Measurements from ENCODE around the gene CAPN2.
"Not testable (repeated sequence)": the region's sequence is repeated elsewhere in the genome, so short reads cannot be mapped to it uniquely, and the experiment has no call there.

The CAPN2 gene

GRCh38 chr1:223815865-223816264 is 103.5 kb downstream of the CAPN2 start:
- no peak overlapping the region for H2AFZ ChIP-seq (ENCODE audit: low read length)
- H3K27ac ChIP-seq (ENCODE audit: low read length): no peak overlapping the region
- no peaks in the 10 kb centered on the region for H3K36me3 ChIP-seq (replicated peaks; ENCODE audit: insufficient read depth, low read length)

GRCh38 chr1:223817265-223817664 is 104.9 kb downstream of the CAPN2 start:
- not testable (repeated sequence) for H3K27me3 ChIP-seq (replicated peaks; ENCODE audit: insufficient read depth, low read length)

More at GRCh38 chr1:223815865-223816264, 103.5 kb downstream of the CAPN2 start:
- H3K4me2 ChIP-seq (ENCODE audit: low read depth, low read length): no peak overlapping the region
- no peaks in the 10 kb centered on the region for H4K20me1 ChIP-seq (ENCODE audit: insufficient read depth, low read length)
- no peaks in the 10 kb centered on the region for H3K9me3 ChIP-seq (replicated peaks; ENCODE audit: insufficient read depth, low read length)
- DNase-seq: no peak
- H3K27me3 ChIP-seq (replicated peaks; ENCODE audit: insufficient read depth, low read length): no peaks in the 10 kb centered on the region
- no peak for TF ChIP-seq EZH2phosphoT487 (IDR thresholded peaks at IDR 0.05; ENCODE audit: low read length)
- no peak for TF ChIP-seq EZH2 (optimal IDR thresholded peaks at IDR 0.05; ENCODE audit: low read depth, low read length)
- TF ChIP-seq, protein P1, sequence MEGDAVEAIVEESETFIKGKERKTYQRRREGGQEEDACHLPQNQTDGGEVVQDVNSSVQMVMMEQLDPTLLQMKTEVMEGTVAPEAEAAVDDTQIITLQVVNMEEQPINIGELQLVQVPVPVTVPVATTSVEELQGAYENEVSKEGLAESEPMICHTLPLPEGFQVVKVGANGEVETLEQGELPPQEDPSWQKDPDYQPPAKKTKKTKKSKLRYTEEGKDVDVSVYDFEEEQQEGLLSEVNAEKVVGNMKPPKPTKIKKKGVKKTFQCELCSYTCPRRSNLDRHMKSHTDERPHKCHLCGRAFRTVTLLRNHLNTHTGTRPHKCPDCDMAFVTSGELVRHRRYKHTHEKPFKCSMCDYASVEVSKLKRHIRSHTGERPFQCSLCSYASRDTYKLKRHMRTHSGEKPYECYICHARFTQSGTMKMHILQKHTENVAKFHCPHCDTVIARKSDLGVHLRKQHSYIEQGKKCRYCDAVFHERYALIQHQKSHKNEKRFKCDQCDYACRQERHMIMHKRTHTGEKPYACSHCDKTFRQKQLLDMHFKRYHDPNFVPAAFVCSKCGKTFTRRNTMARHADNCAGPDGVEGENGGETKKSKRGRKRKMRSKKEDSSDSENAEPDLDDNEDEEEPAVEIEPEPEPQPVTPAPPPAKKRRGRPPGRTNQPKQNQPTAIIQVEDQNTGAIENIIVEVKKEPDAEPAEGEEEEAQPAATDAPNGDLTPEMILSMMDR (IDR thresholded peaks at IDR 0.05; ENCODE audit: low read length): no peak
- no peaks in the 10 kb centered on the region for H3K9me2 ChIP-seq (replicated peaks; ENCODE audit: insufficient read depth, low read length)
- H3K9ac ChIP-seq (ENCODE audit: low read length): no peak overlapping the region
- H3K79me2 ChIP-seq (ENCODE audit: low read length): no peaks in the 10 kb centered on the region
- no peaks in the 10 kb centered on the region for H3F3A ChIP-seq (ENCODE audit: insufficient read depth, low read length)
- H3K4me3 ChIP-seq (ENCODE audit: low read length): no peak overlapping the region
- H3K4me1 ChIP-seq (ENCODE audit: low read length): no peaks in the 10 kb centered on the region

DNA sequence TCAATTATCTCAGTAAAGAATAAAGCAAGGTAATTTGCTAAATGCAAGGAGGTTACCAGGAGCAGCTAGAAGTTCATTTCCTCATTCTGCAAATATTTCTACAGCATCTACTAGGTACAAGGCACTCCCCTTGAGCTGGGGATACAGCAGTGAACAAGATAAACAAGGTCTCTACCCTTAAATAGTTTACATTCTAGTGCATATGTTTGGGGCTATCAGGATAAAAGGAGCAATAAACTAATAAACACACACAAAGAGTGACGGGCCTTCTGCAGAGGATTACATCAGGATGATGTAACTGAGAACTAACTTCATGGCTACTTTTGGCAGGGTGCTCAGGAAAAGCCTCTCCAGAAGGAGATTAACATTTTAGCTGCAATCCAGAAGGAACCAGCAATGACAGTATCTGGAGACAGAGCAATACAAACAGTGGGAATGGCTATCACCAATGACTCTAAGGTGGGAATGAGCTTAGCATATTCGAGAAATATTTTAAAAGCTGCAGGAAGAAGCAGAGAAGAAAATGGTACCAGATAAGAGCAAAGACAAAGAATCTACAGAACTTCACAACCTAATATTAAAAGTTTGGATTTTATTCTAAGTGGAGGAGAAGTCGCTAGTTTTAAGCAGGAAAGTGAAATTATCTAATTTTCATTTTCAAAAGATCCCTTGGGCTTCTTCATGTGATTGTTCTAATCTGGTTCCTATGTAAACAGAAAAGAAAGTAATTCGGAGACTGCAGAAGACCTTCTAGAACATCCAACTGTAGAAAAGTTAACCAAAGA is 107.6 kb downstream of the CAPN2 start:
- Histone ChIP-seq H3K36me3 (replicated peaks; ENCODE audit: insufficient read depth, low read length) (no peaks in the 10 kb centered on the region), H3F3A (ENCODE audit: insufficient read depth, low read length) (no peaks in the 10 kb centered on the region), H3K27ac (ENCODE audit: low read length) (no peak overlapping the region), H3K9ac (ENCODE audit: low read length) (no peak overlapping the region), H3K4me2 (ENCODE audit: low read depth, low read length) (no peak overlapping the region), H3K79me2 (ENCODE audit: low read length) (peaks cover 28% of the 10 kb centered on the region), H4K20me1 (ENCODE audit: insufficient read depth, low read length) (0 out of 2 replicates have a peak, but pooled peaks cover 3% of the 10 kb centered on the region), H3K4me3 (ENCODE audit: low read length) (no peak overlapping the region), H2AFZ (ENCODE audit: low read length) (no peak overlapping the region), H3K9me3 (replicated peaks; ENCODE audit: insufficient read depth, low read length) (no peaks in the 10 kb centered on the region), H3K27me3 (replicated peaks; ENCODE audit: insufficient read depth, low read length) (no peaks in the 10 kb centered on the region), H3K9me2 (replicated peaks; ENCODE audit: insufficient read depth, low read length) (no peaks in the 10 kb centered on the region), H3K4me1 (ENCODE audit: low read length) (no peaks in the 10 kb centered on the region)
- DNase-seq: no peak
- TF ChIP-seq EZH2 (optimal IDR thresholded peaks at IDR 0.05; ENCODE audit: low read depth, low read length) (no peak), EZH2phosphoT487 (IDR thresholded peaks at IDR 0.05; ENCODE audit: low read length) (no peak)

More at GRCh38 chr1:223817265-223817664, 104.9 kb downstream of the CAPN2 start:
- H3K36me3 ChIP-seq (replicated peaks; ENCODE audit: insufficient read depth, low read length); H3K9ac ChIP-seq (ENCODE audit: low read length); H3K4me3 ChIP-seq (ENCODE audit: low read length); H3K79me2 ChIP-seq (ENCODE audit: low read length); H3K27ac ChIP-seq (ENCODE audit: low read length); H2AFZ ChIP-seq (ENCODE audit: low read length); DNase-seq; H3K4me2 ChIP-seq (ENCODE audit: low read depth, low read length); H4K20me1 ChIP-seq (ENCODE audit: insufficient read depth, low read length); H3F3A ChIP-seq (ENCODE audit: insufficient read depth, low read length); H3K4me1 ChIP-seq (ENCODE audit: low read length); H3K9me3 ChIP-seq (replicated peaks; ENCODE audit: insufficient read depth, low read length); H3K9me2 ChIP-seq (replicated peaks; ENCODE audit: insufficient read depth, low read length): not testable (repeated sequence)

GRCh38 chr1:223820515-223820858 is 108.1 kb downstream of the CAPN2 start:
- H3F3A ChIP-seq (ENCODE audit: insufficient read depth, low read length): no peaks in the 10 kb centered on the region
- no peaks in the 10 kb centered on the region for H3K27me3 ChIP-seq (replicated peaks; ENCODE audit: insufficient read depth, low read length)
- DNase-seq: no peak
- peaks cover 33% of the 10 kb centered on the region for H3K79me2 ChIP-seq (ENCODE audit: low read length)
- H3K9me3 ChIP-seq (replicated peaks; ENCODE audit: insufficient read depth, low read length): no peaks in the 10 kb centered on the region
- H3K4me2 ChIP-seq (ENCODE audit: low read depth, low read length): no peak overlapping the region
- H3K4me3 ChIP-seq (ENCODE audit: low read length): no peak overlapping the region
- H3K9ac ChIP-seq (ENCODE audit: low read length): no peak overlapping the region
- 0 out of 2 replicates have a peak, but pooled peaks cover 3% of the 10 kb centered on the region for H4K20me1 ChIP-seq (ENCODE audit: insufficient read depth, low read length)
- TF ChIP-seq EZH2phosphoT487 (IDR thresholded peaks at IDR 0.05; ENCODE audit: low read length) (no peak), EZH2 (optimal IDR thresholded peaks at IDR 0.05; ENCODE audit: low read depth, low read length) (no peak)
- TF ChIP-seq, protein P1 (IDR thresholded peaks at IDR 0.05; ENCODE audit: low read length): no peak
- no peak overlapping the region for H3K27ac ChIP-seq (ENCODE audit: low read length)
- H3K4me1 ChIP-seq (ENCODE audit: low read length): 0 out of 2 replicates have a peak, but pooled peaks cover 1% of the 10 kb centered on the region
- no peaks in the 10 kb centered on the region for H3K36me3 ChIP-seq (replicated peaks; ENCODE audit: insufficient read depth, low read length)
- H2AFZ ChIP-seq (ENCODE audit: low read length): no peak overlapping the region
- no peaks in the 10 kb centered on the region for H3K9me2 ChIP-seq (replicated peaks; ENCODE audit: insufficient read depth, low read length)
